Mucosa of gallbladder (tissue), 1 donor: ENCODE results near the gene NPHP3. TPM values are rescaled to one million over a fixed set of nuclear protein-coding genes. Genes with fewer than 3 reads are reported as not detected.
"Not testable (repeated sequence)": the region's sequence is repeated elsewhere in the genome, so short reads cannot be mapped to it uniquely, and the experiment has no call there.

Experiments used
- DNase-seq: peaks from one replicate; pipeline ENCODE4 v3.0.0-alpha.2; 2020; ENCODE audit warnings: low spot score
- total RNA-seq: library from RNA; stranded (reverse); gene quantifications from one replicate; pipeline ENCODE4 v1.2.1, GENCODE V29; 2021
- donor health status: DM: no; HTN: no; CAD: no.

NPHP3 gene
- 19.2 TPM for total RNA-seq

- peak; percentile 97 for DNase-seq
Measured at GRCh38 chr3:132722165-132723023, at the start of gene NPHP3. NPHP3 (minus strand) TSS chr3:132722409; CDS start chr3:132722355, 54 bp downstream.

DNA sequence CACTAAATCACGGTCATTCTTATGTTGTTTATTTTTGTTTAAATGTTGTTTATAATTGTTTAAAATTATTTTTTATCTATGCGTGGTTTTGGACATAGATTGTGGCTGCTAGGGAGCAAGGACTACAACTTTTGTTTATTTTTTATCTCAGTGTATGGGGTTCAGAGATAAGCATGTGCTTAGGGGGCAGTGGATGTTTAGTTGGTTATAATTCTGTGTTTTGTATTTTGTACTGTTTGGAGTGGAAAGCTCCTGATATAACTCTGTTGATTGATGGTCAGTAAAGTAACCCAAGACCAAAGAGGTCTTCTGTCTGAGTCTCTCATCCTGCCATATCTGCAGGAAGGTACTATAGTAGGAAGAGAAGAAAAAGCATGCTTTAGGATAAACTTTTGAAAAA, 36.5 kb upstream of the NPHP3 start:
- DNase-seq = no peak

DNA sequence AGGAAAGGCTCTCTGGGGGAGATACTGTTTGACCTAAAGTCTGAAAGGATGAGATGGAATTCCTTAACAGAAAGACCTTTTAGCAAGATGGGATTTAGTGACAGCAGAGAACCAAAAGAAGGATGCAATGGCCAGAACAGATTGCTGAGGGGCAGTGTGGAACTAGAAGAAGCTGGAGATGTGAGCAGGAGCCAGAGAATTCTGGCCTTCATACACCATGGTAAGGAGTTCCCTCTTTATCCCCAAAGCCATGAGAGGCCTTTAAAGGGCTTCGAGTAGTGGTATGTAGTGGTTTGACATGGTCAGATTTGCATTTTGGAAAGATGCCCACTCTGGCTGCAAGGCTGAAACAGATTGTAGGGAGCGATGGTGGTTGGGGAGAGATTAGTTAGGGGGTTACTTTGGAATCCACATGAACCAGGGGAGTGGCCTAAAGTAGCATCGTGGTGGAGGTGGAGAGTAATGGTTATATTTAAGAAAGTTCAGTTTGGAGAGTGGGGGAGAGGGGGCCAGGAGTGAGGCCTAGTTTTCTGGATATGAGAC, 34.0 kb upstream of the NPHP3 start:
- DNase-seq = no peak

DNA sequence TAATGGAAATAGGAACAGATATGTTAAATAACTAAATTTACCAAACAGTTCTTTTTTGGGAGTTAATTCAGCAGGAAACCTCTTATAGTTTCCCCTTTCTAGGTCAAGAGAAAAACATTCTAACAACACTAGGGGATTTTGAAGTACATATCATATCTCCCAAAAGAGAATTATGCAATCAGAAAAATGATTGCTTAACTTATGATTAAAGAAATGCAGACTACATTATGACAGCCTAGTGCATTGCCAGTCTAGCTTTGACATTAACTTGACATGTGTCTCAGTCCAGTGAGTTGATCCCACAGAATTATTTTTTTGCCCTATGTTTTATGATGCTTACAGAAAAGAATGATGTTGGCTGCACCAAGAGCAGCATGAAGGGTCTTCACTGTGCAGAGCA, 31.7 kb upstream of the NPHP3 start:
- DNase-seq = no peak

- DNase-seq = no peak
Measured at GRCh38 chr3:132749786-132750185, 27.6 kb upstream of the NPHP3 start.

- not testable (repeated sequence) for DNase-seq
Measured at GRCh38 chr3:132746720-132747119, 24.5 kb upstream of the NPHP3 start.

GRCh38 chr3:132738314-132738713, 16.1 kb upstream of the NPHP3 start:
- no peak for DNase-seq

GRCh38 chr3:132735589-132735988, 13.4 kb upstream of the NPHP3 start:
- DNase-seq = no peak

DNA sequence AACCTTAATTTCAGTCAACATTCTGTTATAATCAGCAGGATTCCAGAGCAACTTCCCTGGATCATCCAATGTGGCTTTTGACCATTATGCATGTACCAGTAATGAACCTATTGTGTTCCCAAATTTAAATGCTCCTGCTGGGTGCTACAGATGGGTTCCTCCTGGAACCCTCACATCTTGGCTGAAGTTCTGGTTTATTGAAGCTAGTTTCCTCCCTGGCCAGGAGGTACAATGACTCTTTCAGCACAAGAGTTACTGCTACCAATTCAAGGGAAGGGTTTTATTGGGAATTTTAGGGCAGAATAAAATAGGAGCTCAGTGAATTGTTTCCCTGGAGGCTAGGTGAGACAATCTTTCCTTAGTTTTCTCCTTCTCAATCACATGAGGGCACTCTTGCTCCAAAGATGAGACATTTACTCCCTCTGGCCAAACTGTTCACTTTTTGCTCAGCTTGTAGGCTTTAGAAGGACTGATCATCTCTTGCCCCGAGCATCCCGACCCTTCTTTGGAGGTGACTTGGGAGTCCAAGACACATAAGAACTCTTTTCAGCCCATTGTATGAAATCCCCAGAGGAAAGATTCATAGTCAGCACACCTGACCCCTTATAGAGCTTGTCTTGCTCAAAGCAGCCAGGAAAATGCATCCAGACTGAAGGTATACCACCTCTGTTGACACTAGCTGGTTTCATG, 8.8 kb upstream of the NPHP3 start:
- DNase-seq = no peak

- no peak for DNase-seq
Measured at GRCh38 chr3:132726341-132726823, 4.2 kb upstream of the NPHP3 start.

GRCh38 chr3:132723024-132723950, 1.1 kb upstream of the NPHP3 start:
- DNase-seq = no peak

DNA sequence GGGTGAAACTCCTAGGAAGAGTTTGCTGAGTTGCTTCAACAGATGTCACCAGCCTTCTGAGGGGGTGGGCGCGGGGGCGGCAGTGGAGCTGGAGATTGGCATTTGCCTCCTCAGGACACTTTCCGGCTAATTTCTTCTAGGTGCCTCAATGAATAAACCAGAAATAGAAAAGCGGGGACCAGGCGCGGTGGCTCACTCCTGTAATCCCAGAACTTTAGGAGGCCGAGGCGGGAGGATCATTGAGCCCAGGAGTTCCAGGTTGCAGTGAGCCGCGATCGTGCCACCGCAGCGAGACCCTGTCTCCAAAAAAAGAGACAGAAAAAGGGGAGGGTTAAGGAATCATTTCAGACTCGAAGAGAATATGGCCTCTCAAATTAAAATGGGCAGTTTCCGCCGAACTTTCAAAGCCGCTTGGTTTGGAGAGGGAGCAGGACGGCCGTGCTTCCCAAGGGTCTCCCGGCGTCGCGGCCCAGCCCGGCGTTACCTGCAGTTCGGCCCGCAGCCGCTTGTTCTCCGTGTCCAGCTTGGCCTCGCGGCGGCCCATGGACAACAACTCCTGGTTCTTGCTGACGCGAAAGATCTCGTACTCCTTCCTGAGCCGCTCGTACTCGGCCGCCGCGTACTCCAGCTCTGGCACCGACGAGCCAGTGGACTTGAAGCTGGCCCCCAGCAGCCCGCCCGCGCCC, 587 bp downstream of the NPHP3 start:
- DNase-seq = peak; percentile 62

- DNase-seq = no peak
Measured at GRCh38 chr3:132720228-132720627, 2.0 kb downstream of the NPHP3 start.

- no peak for DNase-seq
Measured at GRCh38 chr3:132716372-132716771, 5.8 kb downstream of the NPHP3 start.

GRCh38 chr3:132713977-132714727, 8.1 kb downstream of the NPHP3 start:
- no peak for DNase-seq

GRCh38 chr3:132710311-132710710, 11.9 kb downstream of the NPHP3 start:
- no peak for DNase-seq

- DNase-seq = no peak
Measured at GRCh38 chr3:132709761-132710160, 12.4 kb downstream of the NPHP3 start.

GRCh38 chr3:132703733-132704132, 18.5 kb downstream of the NPHP3 start:
- no peak for DNase-seq

GRCh38 chr3:132695422-132695821, 26.8 kb downstream of the NPHP3 start:
- DNase-seq = no peak

DNA sequence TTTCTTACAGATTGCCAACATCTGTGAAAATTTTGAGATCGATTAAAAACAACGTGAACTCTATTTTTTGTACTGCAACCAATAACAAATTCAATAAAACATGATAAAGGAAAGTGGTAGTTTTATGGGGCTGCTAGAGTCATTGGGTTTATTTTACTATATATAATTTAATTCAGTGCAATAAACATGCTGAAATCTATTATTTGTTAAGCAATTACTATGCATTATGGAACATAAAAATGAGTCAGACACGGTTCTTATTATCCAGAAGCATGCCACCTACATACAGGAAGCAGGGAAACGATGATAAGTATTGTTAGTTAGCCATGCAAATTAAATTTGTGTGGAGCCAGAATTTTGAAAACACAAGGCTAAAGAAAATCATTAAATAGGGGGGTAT, 27.2 kb downstream of the NPHP3 start:
- DNase-seq = no peak
